Gastrocnemius medialis (tissue), 4 donors: ENCODE measurements around the gene BATF2.

Source experiments
- CTCF ChIP-seq, 5 experiments: fragments of 450-650 bp in 3 of 5; fragments of 200-600 bp in 2 of 5; sonication (generic) in 2 of 5; IDR thresholded peaks in 4 of 5; conservative IDR thresholded peaks in 1 of 5; 1 replicate in 4 of 5; 2 replicates in 1 of 5; pipeline ENCODE4 v1.5.1; 2016 to 2019; ENCODE audit warnings: antibody characterized with exemption in 5 of 5, mild to moderate bottlenecking in 3 of 5, moderate library complexity in 3 of 5
- POLR2A ChIP-seq, 2 donors: fragments of 450-650 bp; IDR thresholded peaks; one replicate each; pipeline ENCODE4 v1.6.1; 2017; ENCODE audit warnings: antibody characterized with exemption in 2 of 2, mild to moderate bottlenecking in 2 of 2, moderate library complexity in 2 of 2

GRCh38 chr11:65040847-65041622, 44.3 kb upstream of the BATF2 start, which contains the start of gene SAC3D1:
- TF ChIP-seq POLR2A (IDR thresholded peaks at IDR 0.05) (peak; percentile 19 to 52), CTCF (IDR thresholded peaks at IDR 0.05 in 4 of 5, conservative IDR thresholded peaks at IDR 0.05 in 1 of 5) (no peak)
